ENCODE measurements around the gene HOXB4. TPM values are rescaled to one million over a fixed set of nuclear protein-coding genes. Genes with fewer than 3 reads are reported as not detected.

Gene HOXB4
- total RNA-seq, 1 experiment from 2014 or later: not detected

- Histone ChIP-seq H3K14ac (ENCODE audit: insufficient read depth, low read length) (no peak overlapping the region), H2BK120ac (ENCODE audit: low read depth, low read length, poor library complexity, severe bottlenecking) (no peak overlapping the region), H3K79me1 (ENCODE audit: insufficient read depth, low read depth, low read length, poor library complexity, severe bottlenecking) (no peaks in the 10 kb centered on the region), H2BK12ac (ENCODE audit: insufficient read length, low read depth, low read length) (no peak overlapping the region), H3K79me2 (ENCODE audit: insufficient read depth, low read length) (no peaks in the 10 kb centered on the region), H3K18ac (ENCODE audit: insufficient read length, low read depth, low read length) (no peak overlapping the region), H3K9ac (ENCODE audit: extremely low read depth, insufficient read length, low read length) (no peak overlapping the region), H3K4ac (ENCODE audit: low read depth, low read length) (no peak overlapping the region), H2BK20ac (ENCODE audit: low read depth, low read length, poor library complexity, severe bottlenecking) (no peak overlapping the region), H4K5ac (ENCODE audit: insufficient read length, low read depth, low read length) (no peak overlapping the region), H2BK15ac (ENCODE audit: low read depth, low read length) (no peak overlapping the region), H4K91ac (ENCODE audit: insufficient read length, low read depth, low read length) (no peak overlapping the region), H2AFZ (ENCODE audit: low read length) (no peak overlapping the region), H2AK5ac (ENCODE audit: insufficient read length, low read length) (no peak overlapping the region), H3K23ac (ENCODE audit: insufficient read length, low read depth, low read length) (no peak overlapping the region), H3K23me2 (ENCODE audit: insufficient read length, low read depth, low read length, poor library complexity, severe bottlenecking) (no peaks in the 10 kb centered on the region), H3K27ac (ENCODE audit: insufficient read length, low read depth, low read length) (no peak overlapping the region), H2BK5ac (ENCODE audit: insufficient read length, low read length) (no peak overlapping the region), H3K56ac (ENCODE audit: insufficient read length, low read depth, low read length) (no peak overlapping the region), H3K4me2 (ENCODE audit: insufficient read depth, insufficient read length, low read length) (no peak overlapping the region), H4K8ac (replicated peaks; ENCODE audit: insufficient read length, low read depth, low read length) (no peak overlapping the region), H3T11ph (ENCODE audit: low read length) (no peak overlapping the region), H3K27me3 (ENCODE audit: insufficient read depth, low read length) (peaks cover 93% of the 10 kb centered on the region), H3K9me3 (ENCODE audit: control insufficient read depth, low read depth, low read length) (no peaks in the 10 kb centered on the region), H4K20me1 (ENCODE audit: control insufficient read depth, insufficient read depth, insufficient read length) (peaks cover 3% of the 10 kb centered on the region), H3K4me1 (ENCODE audit: insufficient read depth, low read length) (no peaks in the 10 kb centered on the region)
- no peak for TF ChIP-seq CTCF (conservative IDR thresholded peaks at IDR 0.05)
- peaks cover 99% of the 10 kb centered on the region for H3K27me3 Mint-ChIP-seq (ENCODE audit: low read depth)
- DNase-seq: peak; percentile 64
- peaks cover 0 to 2% (median 0%) of the 10 kb centered on the region in 3 experiments; a peak in 1 of 7 replicates for H3K36me3 Mint-ChIP-seq (ENCODE audit: insufficient read depth in 1 of 3, low read depth in 3 of 3)
- no CpG with 5 or more reads among the region's 44 CpGs for WGBS (ENCODE audit: extremely low coverage, insufficient read length, low lambda C conversion rate)
- peaks cover 14 to 35% of the 10 kb centered on the region in 2 experiments for H3K4me1 Mint-ChIP-seq
- no peak overlapping the region for H3K27ac Mint-ChIP-seq
- peak overlapping the region in 1 of 2 experiments; percentile 66; a peak in 3 of 5 replicates for H3K4me3 Mint-ChIP-seq
- peaks cover 10% of the 10 kb centered on the region in 2 experiments; a peak in 4 of 5 replicates for H3K9me3 Mint-ChIP-seq
These were observed 23.5 kb downstream of the HOXB4 start for GRCh38 chr17:48554412-48555257.

Measured in H9 (cell line).